ENCODE data around the gene SLC39A10. TPM values are rescaled to one million over a fixed set of nuclear protein-coding genes. Genes with fewer than 3 reads are reported as not detected.
A peak's percentile ranks its signal among the peaks of the same experiment; 100 is the strongest.

The SLC39A10 gene
- total and polyA plus RNA-seq, 9 of the 15 experiments (the other 6 are each of a cell fraction or from before 2014, with no cell fraction given), result 12.5 to 40.1 (median 23.1) TPM

DNA sequence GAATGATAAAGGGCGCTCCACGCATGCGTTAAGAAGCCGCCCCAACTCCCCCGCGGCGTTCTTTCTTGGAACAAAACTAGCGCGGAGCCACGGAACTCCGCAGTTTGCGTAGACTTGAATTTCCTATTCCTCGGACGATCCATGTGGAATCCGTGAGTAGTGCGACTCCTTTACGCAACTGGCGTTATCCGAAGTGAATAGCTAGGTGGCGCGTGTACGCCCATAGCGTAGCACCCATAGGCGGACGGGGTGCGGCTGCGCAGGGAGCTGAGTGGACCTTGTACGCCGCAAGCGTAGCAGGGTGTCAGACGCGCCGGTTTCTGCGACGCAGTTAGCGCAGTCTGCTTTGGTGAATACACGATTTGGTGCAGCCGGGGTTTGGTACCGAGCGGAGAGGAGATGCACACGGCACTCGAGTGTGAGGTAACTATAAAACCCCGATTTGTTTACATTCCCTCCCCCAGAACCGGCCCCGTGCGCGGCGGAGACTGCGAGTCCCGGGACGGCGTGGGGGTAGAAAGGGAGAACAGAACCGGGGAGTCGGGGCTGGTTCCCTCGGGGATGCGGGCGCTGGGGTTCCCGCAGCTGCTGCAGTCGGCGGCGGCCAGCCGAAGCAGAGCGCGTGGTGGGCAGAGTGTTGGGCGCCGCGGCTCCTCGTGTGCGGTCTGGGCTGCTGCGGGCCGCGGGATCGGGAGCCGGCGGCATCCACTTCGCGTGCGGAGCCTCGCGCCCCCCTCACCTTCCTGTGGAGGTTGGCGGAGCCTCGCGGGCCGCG is at the start of gene SLC39A10 (continued):
- TF ChIP-seq GABPB1 (CRISPR knock-in tag; IDR thresholded peaks at IDR 0.05) (peak; percentile 34; the same call in 1 of the 2 replicates), CREB1 (IDR thresholded peaks at IDR 0.05) (0 out of 2 replicates have a peak, but pooled peaks have one; percentile 12), CREB1 (CRISPR knock-in tag; IDR thresholded peaks at IDR 0.05) (0 out of 2 replicates have a peak, but pooled peaks have one; percentile 20), TEAD1 (CRISPR knock-in tag; IDR thresholded peaks at IDR 0.05) (peak; percentile 35 to 71; a peak in 1 of 4 replicates), FOXM1 (IDR thresholded peaks at IDR 0.05; ENCODE audit: low read depth) (peak; percentile 66; the same call in 1 of the 2 replicates), FOXM1 (CRISPR knock-in tag; IDR thresholded peaks at IDR 0.05; ENCODE audit: low read depth) (no peak; the same call in 1 of the 2 replicates), POLR2H (tag; IDR thresholded peaks at IDR 0.05; ENCODE audit: low read depth) (peak; percentile 82), FUS (optimal IDR thresholded peaks at IDR 0.05; ENCODE audit: low read depth, low read length) (peak; percentile 51), SMARCE1 (IDR thresholded peaks at IDR 0.05) (no peak; the same call in 1 of the 2 replicates), HES1 (IDR thresholded peaks at IDR 0.05; ENCODE audit: low read depth) (no peak), ERF (CRISPR knock-in tag; IDR thresholded peaks at IDR 0.05) (peak; percentile 90), ESRRA (IDR thresholded peaks at IDR 0.05; ENCODE audit: borderline replicate concordance, low read depth) (peak; percentile 71; the same call in 1 of the 2 replicates), CC2D1A (IDR thresholded peaks at IDR 0.05) (peak; percentile 96), KLF1 (tag; IDR thresholded peaks at IDR 0.05) (no peak), SMARCA5 (IDR thresholded peaks at IDR 0.05) (no peak), MAZ (CRISPR knock-in tag; conservative IDR thresholded peaks at IDR 0.05 in 1 of 2, IDR thresholded peaks at IDR 0.05 in 1 of 2) (peak; percentile 57 to 83), ZBTB17 (CRISPR knock-in tag; IDR thresholded peaks at IDR 0.05) (peak; percentile 68; the same call in 1 of the 2 replicates), NFRKB (IDR thresholded peaks at IDR 0.05; ENCODE audit: low read depth) (peak; percentile 21; the same call in 1 of the 2 replicates), SOX6 (IDR thresholded peaks at IDR 0.05) (0 out of 2 replicates have a peak, but pooled peaks have one; percentile 8), EP400 (IDR thresholded peaks at IDR 0.05) (peak; percentile 75), PHF8 (IDR thresholded peaks at IDR 0.05; ENCODE audit: borderline replicate concordance, low read length) (peak; percentile 59; the same call in 1 of the 2 replicates), MTA1 (IDR thresholded peaks at IDR 0.05; ENCODE audit: borderline replicate concordance) (peak; percentile 95), MTA3 (IDR thresholded peaks at IDR 0.05; ENCODE audit: borderline replicate concordance) (peak; percentile 27; the same call in 1 of the 2 replicates), POLR2A (conservative IDR thresholded peaks at IDR 0.05) (peak; percentile 91), PCBP2 (IDR thresholded peaks at IDR 0.05; ENCODE audit: low read depth, low read length, poor library complexity, severe bottlenecking) (peak; percentile 92), SIN3B (IDR thresholded peaks at IDR 0.05; ENCODE audit: low read depth) (0 out of 2 replicates have a peak, but pooled peaks have one; percentile 2)
- TF ChIP-seq, protein P1, sequence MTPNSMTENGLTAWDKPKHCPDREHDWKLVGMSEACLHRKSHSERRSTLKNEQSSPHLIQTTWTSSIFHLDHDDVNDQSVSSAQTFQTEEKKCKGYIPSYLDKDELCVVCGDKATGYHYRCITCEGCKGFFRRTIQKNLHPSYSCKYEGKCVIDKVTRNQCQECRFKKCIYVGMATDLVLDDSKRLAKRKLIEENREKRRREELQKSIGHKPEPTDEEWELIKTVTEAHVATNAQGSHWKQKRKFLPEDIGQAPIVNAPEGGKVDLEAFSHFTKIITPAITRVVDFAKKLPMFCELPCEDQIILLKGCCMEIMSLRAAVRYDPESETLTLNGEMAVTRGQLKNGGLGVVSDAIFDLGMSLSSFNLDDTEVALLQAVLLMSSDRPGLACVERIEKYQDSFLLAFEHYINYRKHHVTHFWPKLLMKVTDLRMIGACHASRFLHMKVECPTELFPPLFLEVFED (CRISPR knock-in tag; conservative IDR thresholded peaks at IDR 0.05), result 0 out of 2 replicates have a peak, but pooled peaks have one; percentile 35
- TF ChIP-seq, protein P2, sequence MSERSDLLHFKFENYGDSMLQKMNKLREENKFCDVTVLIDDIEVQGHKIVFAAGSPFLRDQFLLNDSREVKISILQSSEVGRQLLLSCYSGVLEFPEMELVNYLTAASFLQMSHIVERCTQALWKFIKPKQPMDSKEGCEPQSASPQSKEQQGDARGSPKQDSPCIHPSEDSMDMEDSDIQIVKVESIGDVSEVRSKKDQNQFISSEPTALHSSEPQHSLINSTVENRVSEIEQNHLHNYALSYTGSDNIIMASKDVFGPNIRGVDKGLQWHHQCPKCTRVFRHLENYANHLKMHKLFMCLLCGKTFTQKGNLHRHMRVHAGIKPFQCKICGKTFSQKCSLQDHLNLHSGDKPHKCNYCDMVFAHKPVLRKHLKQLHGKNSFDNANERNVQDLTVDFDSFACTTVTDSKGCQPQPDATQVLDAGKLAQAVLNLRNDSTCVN (CRISPR knock-in tag; IDR thresholded peaks at IDR 0.05), result no peak

Data from K562 (cell line).